ENCODE measurements around the gene MAF. TPM values are rescaled to one million over a fixed set of nuclear protein-coding genes. Genes with fewer than 3 reads are reported as not detected.

The MAF gene
- polyA plus RNA-seq, 1 experiment, result 0.07 TPM

DNA sequence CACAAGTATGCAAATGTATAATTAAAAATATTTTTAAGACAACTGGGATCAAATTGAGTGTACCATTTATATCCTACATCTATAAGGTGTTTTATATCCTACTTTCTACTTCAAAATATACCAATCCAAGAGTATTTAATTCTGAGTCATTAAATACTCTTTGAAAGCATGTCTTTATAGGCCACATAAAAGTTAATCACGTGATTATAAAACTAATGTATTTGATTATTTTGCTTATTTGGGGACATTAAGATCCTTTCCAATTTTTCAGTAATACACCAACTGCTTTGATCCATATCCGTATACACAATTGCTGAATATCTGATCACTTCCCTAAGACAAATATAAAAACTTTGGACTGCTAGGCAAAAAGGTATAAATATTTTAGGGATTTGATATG, 26.6 kb upstream of the MAF start:
- TF ChIP-seq, protein P1, sequence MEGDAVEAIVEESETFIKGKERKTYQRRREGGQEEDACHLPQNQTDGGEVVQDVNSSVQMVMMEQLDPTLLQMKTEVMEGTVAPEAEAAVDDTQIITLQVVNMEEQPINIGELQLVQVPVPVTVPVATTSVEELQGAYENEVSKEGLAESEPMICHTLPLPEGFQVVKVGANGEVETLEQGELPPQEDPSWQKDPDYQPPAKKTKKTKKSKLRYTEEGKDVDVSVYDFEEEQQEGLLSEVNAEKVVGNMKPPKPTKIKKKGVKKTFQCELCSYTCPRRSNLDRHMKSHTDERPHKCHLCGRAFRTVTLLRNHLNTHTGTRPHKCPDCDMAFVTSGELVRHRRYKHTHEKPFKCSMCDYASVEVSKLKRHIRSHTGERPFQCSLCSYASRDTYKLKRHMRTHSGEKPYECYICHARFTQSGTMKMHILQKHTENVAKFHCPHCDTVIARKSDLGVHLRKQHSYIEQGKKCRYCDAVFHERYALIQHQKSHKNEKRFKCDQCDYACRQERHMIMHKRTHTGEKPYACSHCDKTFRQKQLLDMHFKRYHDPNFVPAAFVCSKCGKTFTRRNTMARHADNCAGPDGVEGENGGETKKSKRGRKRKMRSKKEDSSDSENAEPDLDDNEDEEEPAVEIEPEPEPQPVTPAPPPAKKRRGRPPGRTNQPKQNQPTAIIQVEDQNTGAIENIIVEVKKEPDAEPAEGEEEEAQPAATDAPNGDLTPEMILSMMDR (IDR thresholded peaks at IDR 0.05; ENCODE audit: low read depth, low read length), result no peak
- no peak for DNase-seq (ENCODE audit: low read depth, low spot score)
- H3K27ac ChIP-seq (ENCODE audit: low read depth, low read length), result no peak overlapping the region
- H3K9me3 ChIP-seq (ENCODE audit: control insufficient read depth, insufficient read depth, low read length), result peaks cover 5% of the 10 kb centered on the region; the same call in 1 of the 2 replicates
- H3K27me3 ChIP-seq (ENCODE audit: control insufficient read depth, insufficient read depth, low read length), result no peaks in the 10 kb centered on the region
- ChIA-PET CTCF (no interaction called here), POLR2A (no interaction called here)
- no peak overlapping the region for H3K4me3 ChIP-seq (ENCODE audit: low read depth, low read length)

DNA sequence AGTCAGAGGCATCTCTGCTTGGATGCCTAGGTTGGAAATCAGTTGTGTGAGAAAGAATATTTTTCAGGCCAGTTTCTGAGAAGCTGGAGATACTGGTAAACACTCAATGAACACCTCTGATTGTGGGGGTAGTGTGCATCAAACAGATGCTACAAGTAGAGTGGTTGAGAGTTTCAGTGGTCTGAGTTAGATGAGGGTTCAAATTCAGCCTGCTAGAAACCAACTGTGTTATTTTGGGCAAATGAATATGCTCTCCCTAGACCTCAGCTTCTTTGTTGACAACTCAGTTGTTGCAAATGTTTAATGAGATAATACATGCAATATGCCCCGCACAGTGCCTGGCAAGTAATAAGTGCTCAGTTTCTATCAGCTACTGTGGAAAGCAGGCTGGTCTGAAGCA, 25.2 kb upstream of the MAF start:
- H3K4me3 ChIP-seq (ENCODE audit: low read depth, low read length), result no peak overlapping the region
- DNase-seq (ENCODE audit: low read depth, low spot score), result no peak
- no peaks in the 10 kb centered on the region for H3K27me3 ChIP-seq (ENCODE audit: control insufficient read depth, insufficient read depth, low read length)
- H3K9me3 ChIP-seq (ENCODE audit: control insufficient read depth, insufficient read depth, low read length), result peaks cover 5% of the 10 kb centered on the region; the same call in 1 of the 2 replicates
- no peak overlapping the region for H3K27ac ChIP-seq (ENCODE audit: low read depth, low read length)
- POLR2A ChIA-PET, result no interaction called here
- TF ChIP-seq, protein P1 (IDR thresholded peaks at IDR 0.05; ENCODE audit: low read depth, low read length), result no peak
- CTCF ChIA-PET, result no interaction called here

DNA sequence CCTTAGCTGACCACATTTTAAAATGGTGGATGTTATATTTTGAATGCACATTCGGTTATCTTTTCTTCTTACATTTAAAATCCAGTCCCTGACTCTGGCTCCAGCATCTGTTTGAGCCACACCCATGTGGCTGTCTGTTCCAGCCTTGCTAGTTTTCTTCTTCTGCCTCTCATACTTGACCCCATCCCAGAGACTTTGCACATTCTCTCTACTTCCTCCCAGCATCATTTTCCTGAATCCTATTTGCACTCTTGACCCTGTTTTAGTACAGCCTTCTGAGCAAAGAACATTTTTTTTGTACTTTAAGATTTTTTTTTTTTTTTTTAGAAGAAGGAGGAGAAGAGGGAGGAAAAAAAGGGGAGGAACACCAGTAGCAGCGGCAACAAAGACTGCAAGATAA, 23.3 kb upstream of the MAF start:
- CTCF ChIA-PET, result no interaction called here
- TF ChIP-seq, protein P1 (IDR thresholded peaks at IDR 0.05; ENCODE audit: low read depth, low read length), result no peak
- no peak overlapping the region for H3K4me3 ChIP-seq (ENCODE audit: low read depth, low read length)
- DNase-seq (ENCODE audit: low read depth, low spot score), result no peak
- H3K27ac ChIP-seq (ENCODE audit: low read depth, low read length), result no peak overlapping the region
- POLR2A ChIA-PET, result no interaction called here
- H3K27me3 ChIP-seq (ENCODE audit: control insufficient read depth, insufficient read depth, low read length), result no peaks in the 10 kb centered on the region
- 0 out of 2 replicates have a peak, but pooled peaks cover 2% of the 10 kb centered on the region for H3K9me3 ChIP-seq (ENCODE audit: control insufficient read depth, insufficient read depth, low read length)

DNA sequence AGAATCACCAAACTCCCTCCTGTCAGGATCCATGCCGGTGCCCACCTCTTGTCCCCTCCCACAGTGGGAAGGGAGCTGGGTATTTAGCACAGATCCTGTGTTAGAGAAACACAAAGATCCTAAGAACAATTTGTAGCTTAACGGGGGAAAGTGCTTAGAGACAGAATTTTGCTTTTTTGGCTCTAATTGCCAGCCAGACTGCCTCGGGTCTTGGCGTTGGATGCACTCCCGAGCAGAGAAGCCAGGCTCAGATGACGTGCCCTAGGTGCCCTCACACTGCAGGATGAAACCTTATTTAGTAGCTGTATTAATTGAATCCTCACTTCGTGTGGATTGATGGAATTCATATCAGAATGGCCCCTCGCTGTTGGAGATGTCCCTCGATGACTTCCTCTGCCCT, 22.5 kb upstream of the MAF start:
- no peak overlapping the region for H3K4me3 ChIP-seq (ENCODE audit: low read depth, low read length)
- POLR2A ChIA-PET, result no interaction called here
- H3K9me3 ChIP-seq (ENCODE audit: control insufficient read depth, insufficient read depth, low read length), result no peaks in the 10 kb centered on the region
- CTCF ChIA-PET, result no interaction called here
- no peaks in the 10 kb centered on the region for H3K27me3 ChIP-seq (ENCODE audit: control insufficient read depth, insufficient read depth, low read length)
- H3K27ac ChIP-seq (ENCODE audit: low read depth, low read length), result no peak overlapping the region
- TF ChIP-seq, protein P1 (IDR thresholded peaks at IDR 0.05; ENCODE audit: low read depth, low read length), result no peak
- DNase-seq (ENCODE audit: low read depth, low spot score), result no peak

DNA sequence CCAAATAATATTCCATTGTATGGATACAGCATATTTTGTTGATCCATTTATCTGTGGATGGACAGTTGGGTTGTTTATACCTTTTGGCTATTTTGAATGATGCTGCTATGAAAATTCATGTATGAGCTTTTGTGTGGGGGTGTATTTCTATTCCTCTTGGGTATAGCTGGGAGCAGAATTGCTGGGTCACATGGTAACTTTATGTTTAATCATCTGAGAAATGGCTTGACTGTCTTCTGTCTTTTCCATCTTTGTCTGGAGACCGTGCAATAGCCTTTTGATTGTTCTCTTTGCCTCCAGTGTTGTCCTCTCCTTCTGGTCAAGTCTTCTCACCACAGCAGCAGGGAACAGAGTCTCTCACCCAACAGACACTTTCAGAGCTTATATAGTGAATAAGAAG, 20.5 kb upstream of the MAF start:
- TF ChIP-seq, protein P1 (IDR thresholded peaks at IDR 0.05; ENCODE audit: low read depth, low read length), result no peak
- CTCF ChIA-PET, result interaction anchor here (0.8 kb wide), 1 partner anchor 20 kb away, joined by 4 read pairs; no protein-coding TSS in a partner anchor
- Histone ChIP-seq H3K27me3 (ENCODE audit: control insufficient read depth, insufficient read depth, low read length) (no peaks in the 10 kb centered on the region), H3K27ac (ENCODE audit: low read depth, low read length) (no peak overlapping the region), H3K4me3 (ENCODE audit: low read depth, low read length) (no peak overlapping the region), H3K9me3 (ENCODE audit: control insufficient read depth, insufficient read depth, low read length) (no peaks in the 10 kb centered on the region)
- POLR2A ChIA-PET, result interaction anchor here (0.6 kb wide), 1 partner anchor 1517 kb away, joined by 4 read pairs; no protein-coding TSS in a partner anchor
- no peak for DNase-seq (ENCODE audit: low read depth, low spot score)

All from AG04450 (cell line).